ENCODE results near the gene ABLIM2. TPM values are rescaled to one million over a fixed set of nuclear protein-coding genes. Genes with fewer than 3 reads are reported as not detected.

ABLIM2 gene
- total and polyA plus RNA-seq, 2 of the 8 experiments (the other 6 are each of a cell fraction or from before 2014, with no cell fraction given), result 2.8 to 3.0 TPM

GRCh38 chr4:7971159-7971631 is 187.4 kb downstream of the ABLIM2 start (continued):
- TF ChIP-seq TAF7 (optimal IDR thresholded peaks at IDR 0.05; ENCODE audit: borderline replicate concordance, low read depth, low read length) (no peak), JUND (IDR thresholded peaks at IDR 0.05; ENCODE audit: low read length) (no peak), ZNF274 (IDR thresholded peaks at IDR 0.05; ENCODE audit: borderline replicate concordance, extremely low read depth, low read length) (no peak), BACH1 (IDR thresholded peaks at IDR 0.05; ENCODE audit: low read length) (no peak), SUZ12 (IDR thresholded peaks at IDR 0.05; ENCODE audit: low read length) (no peak), RNF2 (IDR thresholded peaks at IDR 0.05; ENCODE audit: borderline replicate concordance, low read depth, low read length, missing control alignments, poor library complexity, severe bottlenecking) (no peak), HDAC2 (IDR thresholded peaks at IDR 0.05; ENCODE audit: borderline replicate concordance in 1 of 2, low read depth in 2 of 2, low read length in 2 of 2) (no peak), CREB1 (IDR thresholded peaks at IDR 0.05) (no peak)

All from H1 (cell line).